ENCODE data around the gene ARL6IP5.
A peak's percentile ranks its signal among the peaks of the same experiment; 100 is the strongest.

The ARL6IP5 gene

DNA sequence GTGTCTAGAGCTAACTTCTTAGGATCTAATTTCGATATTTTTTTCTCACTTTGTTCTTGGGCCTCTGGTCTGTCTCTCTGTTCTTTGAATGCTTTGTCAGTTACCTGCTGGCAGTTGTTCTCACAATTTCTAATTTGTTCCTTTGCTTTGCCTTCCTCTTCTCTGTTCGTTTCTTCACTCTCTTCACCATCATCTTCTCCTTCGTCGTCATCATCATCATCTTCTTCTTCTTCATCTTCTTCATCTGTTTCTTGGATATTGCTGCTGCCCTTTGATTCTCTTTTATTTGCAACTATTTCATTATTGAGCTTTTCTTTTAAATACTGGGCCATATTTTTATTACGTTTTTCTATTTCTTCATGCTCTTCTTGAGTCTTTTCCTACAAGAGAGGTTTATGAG lies 34.9 kb downstream of the ARL6IP5 start:
- DNase-seq: no peak

DNA sequence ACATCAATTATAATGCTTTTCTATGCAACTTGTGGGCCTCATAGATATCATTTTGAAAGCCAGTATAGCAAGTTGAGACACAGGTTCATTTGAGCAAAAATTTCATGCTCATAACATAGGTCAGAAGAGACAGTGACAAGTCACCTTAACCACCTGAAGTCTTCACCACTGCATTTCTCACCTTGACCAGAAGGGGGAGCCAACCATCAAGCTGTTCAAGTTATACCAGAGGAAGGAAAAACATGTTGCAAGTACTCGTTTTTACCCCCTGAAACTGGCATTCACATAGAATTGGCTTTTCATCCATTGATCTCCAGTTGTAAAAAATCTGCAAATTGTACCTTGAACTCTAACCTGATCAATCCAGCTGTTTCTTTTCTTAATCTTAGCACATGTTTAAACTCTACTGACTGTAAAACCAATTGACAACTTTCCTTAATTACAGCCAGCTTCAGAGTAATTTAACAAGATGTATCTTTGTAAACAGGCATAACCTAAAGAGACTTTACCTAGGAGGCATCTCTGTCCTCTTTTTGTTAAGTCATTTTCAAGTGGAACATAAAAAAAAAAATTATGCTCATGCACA lies 36.2 kb downstream of the ARL6IP5 start:
- DNase-seq: peak; percentile 92

DNA sequence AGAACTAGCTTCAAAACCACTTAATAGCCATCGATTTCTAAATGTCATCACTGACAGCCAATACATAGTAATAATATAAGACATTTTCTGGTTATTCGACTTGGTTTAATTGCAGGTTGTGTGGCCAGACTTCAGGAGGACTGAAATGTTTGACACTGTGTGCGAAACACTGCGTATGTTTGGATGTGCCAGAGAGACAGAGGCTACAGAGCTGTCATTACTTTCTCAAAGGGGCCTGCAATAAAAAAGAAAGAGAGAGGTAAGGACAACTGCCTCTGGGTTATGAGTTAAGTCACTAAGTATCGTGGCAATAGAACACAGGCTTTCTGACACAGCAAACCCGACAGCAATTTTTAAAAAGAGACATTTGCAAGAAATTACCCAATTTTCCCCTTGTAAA lies 36.8 kb downstream of the ARL6IP5 start:
- DNase-seq: no peak

DNA sequence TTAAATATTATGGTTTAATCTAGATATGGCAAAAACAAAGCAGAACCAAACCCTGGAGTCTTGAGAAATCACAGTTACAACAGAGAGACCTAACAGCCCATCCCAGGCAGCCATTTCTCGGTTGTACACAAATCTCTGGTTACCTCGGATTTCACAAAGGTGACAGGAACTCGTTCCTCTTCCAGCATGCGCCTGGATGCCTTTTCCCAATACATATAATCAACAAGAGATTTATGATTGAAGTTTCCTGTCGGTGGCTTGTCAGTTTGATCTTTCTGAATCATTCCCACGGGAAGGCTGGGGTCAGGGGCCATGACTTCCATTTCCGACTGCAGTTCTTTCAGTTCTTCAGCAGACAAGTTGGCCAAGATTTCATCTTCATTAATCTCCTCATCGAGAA lies 37.2 kb downstream of the ARL6IP5 start:
- no peak for DNase-seq

DNA sequence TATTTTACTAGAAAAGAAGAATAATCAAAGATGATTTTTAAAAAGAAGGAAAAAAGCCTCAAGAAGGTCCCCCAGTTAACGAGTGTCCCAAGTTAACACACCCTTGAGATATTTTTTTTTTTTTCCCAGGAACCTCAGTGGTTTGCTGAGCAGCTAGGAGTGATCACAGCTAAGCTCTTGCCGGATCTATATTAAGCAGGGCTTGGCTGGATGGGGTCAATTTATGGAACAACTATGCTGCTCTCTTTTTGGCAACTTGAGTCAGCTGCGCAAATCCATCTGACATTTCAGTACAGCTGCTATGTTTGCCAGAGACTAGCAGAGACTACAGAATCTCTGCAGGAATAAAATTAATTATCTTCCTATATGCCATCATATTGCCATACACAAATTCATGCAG lies 37.7 kb downstream of the ARL6IP5 start, which contains the start of gene LMOD3:
Gene LMOD3, minus strand, starts transcription at position 193 of the 400 bp plus-strand sequence. CDS start 209 bp downstream, outside the sequence.
- no peak for DNase-seq

DNA sequence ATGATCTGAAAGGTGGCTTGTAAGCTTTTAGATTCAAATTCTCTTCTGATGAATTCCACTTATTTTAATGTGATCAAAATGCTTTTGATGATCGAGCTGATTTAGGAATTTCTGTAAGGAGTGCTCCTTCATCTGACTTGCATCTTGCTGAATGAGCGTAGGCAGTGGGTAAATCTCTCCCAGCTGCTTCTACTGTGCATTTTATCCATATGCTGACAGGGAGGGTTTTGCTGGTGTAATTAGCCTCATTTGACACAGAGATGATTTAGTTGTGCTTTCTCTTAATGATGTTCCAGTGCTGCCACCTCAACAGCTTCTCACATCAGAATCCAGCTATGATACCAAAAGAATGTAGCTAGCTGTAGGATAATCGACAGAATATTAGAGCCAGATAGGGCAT lies 41.5 kb downstream of the ARL6IP5 start:
- DNase-seq: no peak

DNA sequence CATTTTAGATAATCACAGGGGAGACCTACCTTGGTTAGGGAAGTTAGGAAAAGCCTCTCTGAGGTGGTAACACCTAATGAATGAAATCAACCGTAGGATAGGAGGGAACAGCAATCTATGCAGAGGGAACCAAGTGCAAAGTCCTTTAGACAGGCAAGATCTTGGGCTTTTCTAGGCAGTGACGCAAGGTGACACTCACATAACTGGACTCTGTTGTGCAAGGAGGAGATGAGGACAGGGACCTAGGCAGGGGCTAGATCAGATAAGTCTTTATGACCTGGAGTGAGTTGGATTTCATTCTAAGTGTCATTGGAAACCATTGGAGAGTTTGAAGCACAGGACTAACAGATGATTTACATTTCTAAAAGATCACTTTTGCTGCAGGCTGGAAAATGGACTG lies 42.3 kb downstream of the ARL6IP5 start:
- DNase-seq: no peak

DNA sequence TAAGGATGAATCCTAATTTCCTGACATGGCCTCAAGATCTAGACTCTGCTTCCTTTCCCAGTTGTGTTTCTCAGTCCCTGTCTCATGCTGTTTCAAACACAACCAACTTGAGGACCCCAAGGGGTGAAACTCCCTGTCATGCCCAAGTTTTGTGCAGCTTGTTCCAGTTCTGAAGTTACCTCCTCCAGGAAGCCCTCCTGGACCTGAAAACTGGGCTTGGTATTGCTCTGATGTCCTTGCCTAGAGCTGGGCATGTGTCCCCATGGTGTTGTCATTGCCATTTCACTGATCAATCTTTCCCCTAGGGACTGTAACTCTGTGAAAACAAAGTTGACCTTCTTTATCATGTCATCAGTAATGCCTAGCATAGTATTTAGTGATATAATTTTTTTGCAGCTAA lies 43.8 kb downstream of the ARL6IP5 start:
- DNase-seq: no peak

DNA sequence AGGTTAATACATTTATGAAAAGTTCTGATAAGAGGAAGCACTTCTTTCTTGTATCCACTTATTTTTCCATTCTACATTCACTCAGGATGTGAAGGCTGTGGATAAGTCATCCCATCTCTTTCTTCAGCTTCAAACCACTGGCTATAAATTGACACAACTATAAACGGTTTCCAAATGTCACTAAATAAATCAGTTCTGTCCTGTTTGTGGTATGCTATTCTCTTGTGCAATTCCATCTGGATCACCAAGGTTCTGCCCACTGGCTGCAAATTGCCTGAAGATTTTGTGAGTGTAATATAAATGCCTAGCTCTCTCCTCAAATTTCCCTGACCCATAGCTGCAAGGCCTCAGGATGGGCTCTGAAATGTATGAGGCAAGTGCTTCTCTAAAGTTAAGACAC lies 44.8 kb downstream of the ARL6IP5 start:
- no peak for DNase-seq

DNA sequence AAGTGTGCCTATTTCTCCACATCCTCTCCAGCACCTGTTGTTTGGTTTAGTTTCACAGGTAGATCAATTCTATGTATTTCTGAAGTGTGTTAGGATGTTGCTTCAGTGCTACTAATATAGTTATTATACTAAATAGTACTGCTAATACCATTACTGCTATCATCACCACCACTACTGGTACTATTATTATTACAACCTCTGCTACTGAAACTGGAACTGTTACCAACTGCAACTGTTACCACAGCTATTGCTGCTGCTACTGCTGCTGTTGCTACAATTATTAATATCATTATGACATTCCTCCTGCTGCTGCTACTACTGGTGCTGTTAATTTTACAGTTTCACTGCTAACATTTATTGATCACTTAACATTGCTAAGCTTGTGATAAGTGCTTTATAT lies 46.0 kb downstream of the ARL6IP5 start:
- DNase-seq: no peak

DNA sequence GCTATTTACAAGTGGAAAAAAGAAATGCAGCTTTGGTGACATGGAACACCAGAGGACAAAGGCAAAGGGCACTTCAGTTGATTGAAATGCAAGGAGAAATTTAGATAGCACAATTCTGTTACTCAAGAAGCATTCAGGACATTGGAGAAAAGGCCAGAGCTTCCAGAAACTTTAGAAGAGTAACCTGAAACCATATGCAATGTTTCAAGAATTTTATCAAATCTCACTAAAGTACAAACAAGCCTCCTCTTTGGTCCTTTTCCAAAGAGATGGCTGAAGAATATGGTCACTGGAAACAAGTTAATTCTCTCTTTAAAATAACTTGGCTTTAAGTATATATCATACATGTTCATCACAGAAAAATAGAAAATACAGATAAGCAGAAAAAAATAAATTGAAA lies 52.3 kb downstream of the ARL6IP5 start:
- no peak for DNase-seq

DNA sequence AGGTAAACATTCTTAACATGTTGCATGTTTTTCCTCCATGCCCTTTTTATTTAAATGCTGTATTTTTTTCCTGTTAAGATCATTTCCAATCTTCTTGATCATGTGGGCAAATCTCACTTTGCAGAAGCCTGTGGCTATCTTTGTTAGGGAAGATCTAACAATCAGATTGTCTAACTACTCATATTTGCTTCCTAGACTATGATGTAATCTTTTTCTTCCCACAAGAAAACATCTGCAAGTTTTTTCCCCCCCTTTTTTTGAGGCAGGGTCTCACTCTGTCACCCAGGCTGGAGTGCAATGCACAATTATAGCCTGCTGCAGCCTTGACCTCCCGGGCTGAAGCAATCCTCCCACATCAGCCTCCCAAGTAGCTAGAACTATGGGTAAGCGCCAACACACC lies 52.7 kb downstream of the ARL6IP5 start:
- no peak for DNase-seq

DNA sequence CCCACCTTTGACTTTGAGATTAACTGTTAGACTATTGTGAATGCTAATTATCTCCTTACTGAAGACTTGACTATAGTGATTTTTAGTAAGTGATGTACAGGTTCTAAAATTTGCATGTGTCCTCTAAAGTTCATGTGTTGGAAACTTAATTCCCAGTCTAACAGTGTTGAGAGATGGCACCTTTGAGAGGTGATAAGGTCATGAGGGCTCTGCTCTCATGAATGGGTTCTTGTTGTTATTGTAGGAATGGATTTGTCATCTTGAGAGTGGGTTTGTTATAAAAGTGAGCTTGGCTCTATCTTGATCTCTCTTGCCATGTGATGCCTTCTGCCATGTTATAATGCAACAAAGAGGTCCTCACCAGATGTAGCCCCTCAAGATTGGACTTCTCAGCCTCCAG lies 56.6 kb downstream of the ARL6IP5 start:
- DNase-seq: no peak

DNA sequence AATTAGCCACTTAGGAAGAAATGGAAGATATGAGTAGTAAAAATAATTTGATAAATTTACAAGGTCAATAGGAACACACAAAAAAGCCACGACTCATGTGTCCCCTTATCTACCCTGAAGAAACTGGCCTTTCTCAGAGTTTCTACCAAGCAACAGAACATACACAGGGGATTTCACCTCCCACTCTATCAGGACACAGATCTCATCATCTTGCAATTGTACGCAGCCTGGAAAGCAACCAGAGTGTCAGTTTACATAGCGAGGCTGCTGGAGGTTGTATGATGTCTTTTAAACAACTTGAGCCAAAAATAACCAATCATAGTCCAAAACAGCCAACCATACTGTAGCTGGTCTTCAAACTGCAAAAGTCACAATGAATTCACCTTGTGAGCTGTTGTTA lies 57.4 kb downstream of the ARL6IP5 start:
- DNase-seq: no peak

DNA sequence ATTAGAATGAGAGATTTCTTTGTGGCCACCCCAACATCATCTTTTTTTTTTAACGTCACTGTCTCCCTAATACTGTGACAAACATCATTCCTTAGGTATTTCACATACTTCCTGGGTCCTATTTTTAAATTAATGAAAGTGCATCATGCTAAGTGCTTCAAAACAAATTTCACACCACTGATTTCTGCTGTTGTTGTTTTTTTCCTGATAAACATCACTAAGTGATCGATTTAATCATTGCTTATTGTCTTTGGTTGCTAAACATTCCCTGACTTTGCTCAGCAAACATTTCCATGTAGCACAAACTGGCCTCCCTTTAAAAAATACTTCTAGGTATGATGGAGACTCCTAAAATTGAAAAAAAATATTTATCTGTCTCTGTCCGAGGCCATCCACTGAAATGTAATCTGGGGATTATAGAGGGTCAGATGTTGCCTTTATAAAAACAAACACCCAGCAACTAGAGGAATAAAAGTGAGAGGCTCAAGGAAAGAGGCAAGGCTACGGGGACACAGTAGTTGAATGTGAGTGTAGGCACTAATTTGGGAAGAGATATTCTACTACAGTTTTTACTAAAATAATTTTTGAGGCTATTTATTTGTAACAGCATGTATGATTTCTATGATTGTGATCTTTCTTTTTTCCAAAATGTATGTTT lies 58.2 kb downstream of the ARL6IP5 start:
- DNase-seq: no peak

DNA sequence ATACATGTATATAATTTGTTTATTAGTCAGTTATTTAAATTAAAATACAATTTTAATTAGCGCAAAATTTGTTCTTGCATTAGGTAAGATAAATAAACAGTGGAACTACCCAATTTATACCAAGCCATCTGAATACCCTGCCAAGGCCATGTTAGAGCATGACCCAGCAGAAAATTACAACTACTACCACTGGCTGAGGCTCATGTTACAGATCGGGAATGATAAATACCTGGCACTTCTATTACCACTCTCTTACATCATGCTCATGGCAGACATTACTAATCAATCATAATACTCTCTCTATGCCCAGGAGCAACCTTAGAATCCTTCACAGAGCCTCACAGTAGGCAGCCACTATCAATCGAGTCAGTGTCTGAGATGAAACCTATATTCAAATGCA lies 58.9 kb downstream of the ARL6IP5 start:
- DNase-seq: no peak

DNA sequence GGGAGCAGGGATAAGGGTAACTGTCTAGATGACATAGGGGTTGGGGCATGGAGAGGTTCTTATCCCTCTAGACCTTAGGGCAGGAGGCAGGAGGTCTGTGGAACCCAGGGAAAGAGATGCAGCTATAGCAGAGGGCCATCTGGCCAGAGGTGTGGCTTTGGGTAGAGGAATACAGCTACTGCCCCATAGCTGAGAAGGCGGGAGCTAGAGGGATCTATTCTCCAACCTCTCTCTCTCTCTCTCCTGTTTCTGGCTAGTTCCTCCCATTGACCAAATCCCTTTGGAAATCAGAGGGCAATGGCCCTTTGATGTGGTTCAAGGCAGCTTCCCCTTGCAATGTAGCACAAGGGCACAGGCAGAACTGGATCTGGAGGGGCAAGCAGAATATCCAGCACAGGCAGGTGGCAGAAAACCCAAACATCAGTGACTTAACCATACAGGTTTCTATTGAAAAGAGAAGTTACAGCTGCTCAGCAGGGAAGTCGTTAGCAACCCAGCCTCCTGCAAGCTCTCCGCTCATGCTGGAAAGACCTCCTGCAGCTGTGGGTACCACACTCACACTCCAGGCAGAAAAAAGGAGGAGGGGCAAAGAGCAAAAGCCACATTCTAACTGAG lies 60.0 kb downstream of the ARL6IP5 start:
- peak; percentile 57 for DNase-seq

DNA sequence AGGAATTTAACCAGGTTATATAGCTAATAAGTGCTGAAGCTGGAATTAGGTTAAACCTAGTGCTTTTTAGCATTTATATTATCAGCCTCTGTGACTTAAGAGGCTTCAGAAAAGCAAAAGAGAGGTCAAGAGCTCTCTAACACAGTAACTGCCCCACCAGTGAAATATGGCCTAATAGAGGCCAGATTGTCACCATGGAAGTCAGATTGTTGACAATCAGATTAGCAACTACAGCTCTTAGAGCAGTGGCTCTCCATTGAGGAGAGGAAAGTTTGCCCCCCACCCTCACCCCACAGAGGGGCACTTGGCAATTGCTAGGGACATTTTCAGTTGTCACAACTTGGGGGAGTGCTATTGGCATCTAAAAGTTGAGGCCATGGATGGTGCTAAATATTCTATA lies 61.0 kb downstream of the ARL6IP5 start:
- DNase-seq: no peak

DNA sequence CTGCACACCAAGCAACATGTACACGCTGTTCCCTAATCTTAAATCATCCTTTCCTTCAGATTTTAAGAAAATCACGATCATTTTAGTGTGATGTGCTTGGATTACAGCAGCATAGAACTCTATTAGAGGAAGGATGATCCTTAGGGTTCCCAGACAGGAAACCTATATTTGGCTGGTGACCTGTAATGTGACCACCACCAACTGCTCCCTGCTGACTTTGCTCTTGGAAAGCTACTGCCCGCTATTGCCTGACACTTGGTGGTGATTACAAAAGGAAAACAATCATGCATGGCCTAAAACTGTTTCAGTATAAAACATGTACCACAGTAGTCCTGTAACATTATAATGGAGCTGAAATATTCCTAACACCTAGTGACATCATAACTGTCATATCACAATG lies 64.8 kb downstream of the ARL6IP5 start:
- no peak for DNase-seq
